Kasumi-1 (cell line): ENCODE results near the gene GLYR1.
A peak's percentile ranks its signal among the peaks of the same experiment; 100 is the strongest.

Experiments used
- DNase-seq, 2 experiments: peaks; one replicate each; lab custom pipeline; 2025; lab: John Stamatoyannopoulos, UW

GLYR1 gene

GRCh38 chr16:4847774-4848587 lies 893 bp upstream of the GLYR1 start:
- peak in 1 of 2 experiments; percentile 1 for DNase-seq

- DNase-seq: peak in 1 of 2 experiments; percentile 12
Observed at GRCh38 chr16:4846503-4846900, 586 bp downstream of the GLYR1 start.

GRCh38 chr16:4840984-4841383 lies 6.1 kb downstream of the GLYR1 start:
- no peak for DNase-seq

- peak in 1 of 2 experiments; percentile 7 for DNase-seq
Observed at GRCh38 chr16:4839942-4840341, 7.1 kb downstream of the GLYR1 start.

GRCh38 chr16:4837733-4838501 lies 9.2 kb downstream of the GLYR1 start:
- no peak for DNase-seq

- DNase-seq: no peak
Observed at GRCh38 chr16:4836727-4837126, 10.4 kb downstream of the GLYR1 start.

GRCh38 chr16:4833584-4833983 lies 13.5 kb downstream of the GLYR1 start:
- DNase-seq: no peak

- DNase-seq: no peak
Observed at GRCh38 chr16:4832698-4833343, 14.3 kb downstream of the GLYR1 start.

- DNase-seq: no peak
Observed at GRCh38 chr16:4831616-4832015, 15.5 kb downstream of the GLYR1 start.

GRCh38 chr16:4830408-4830807 lies 16.7 kb downstream of the GLYR1 start:
- no peak for DNase-seq

- no peak for DNase-seq
Observed at GRCh38 chr16:4828567-4829321, 18.3 kb downstream of the GLYR1 start.

- no peak for DNase-seq
Observed at GRCh38 chr16:4826980-4827379, 20.1 kb downstream of the GLYR1 start.

GRCh38 chr16:4826526-4826925 lies 20.6 kb downstream of the GLYR1 start:
- no peak for DNase-seq

- no peak for DNase-seq
Observed at GRCh38 chr16:4825196-4825595, 21.9 kb downstream of the GLYR1 start.

GRCh38 chr16:4820652-4821051 lies 26.4 kb downstream of the GLYR1 start:
- DNase-seq: no peak

- no peak for DNase-seq
Observed at GRCh38 chr16:4814542-4815173, 32.4 kb downstream of the GLYR1 start.

- DNase-seq: no peak
Observed at GRCh38 chr16:4814046-4814445, 33.0 kb downstream of the GLYR1 start.

- DNase-seq: no peak
Observed at GRCh38 chr16:4813251-4814003, 33.7 kb downstream of the GLYR1 start.

- DNase-seq: no peak
Observed at GRCh38 chr16:4811773-4812172, 35.3 kb downstream of the GLYR1 start.

GRCh38 chr16:4811242-4811641 lies 35.8 kb downstream of the GLYR1 start:
- DNase-seq: no peak

- no peak for DNase-seq
Observed at GRCh38 chr16:4806280-4806679, 40.8 kb downstream of the GLYR1 start.
